GM21367 (cell line): Measurements from ENCODE around the gene NRSN2.
"Not testable (repeated sequence)": the region's sequence is repeated elsewhere in the genome, so short reads cannot be mapped to it uniquely, and the experiment has no call there.

Source experiments
- ATAC-seq: cut with Tn5 transposase; IDR thresholded peaks from one replicate; pipeline ENCODE4 v1.9.1; 2021; ENCODE audit not compliant: unreplicated experiment

The NRSN2 gene

DNA sequence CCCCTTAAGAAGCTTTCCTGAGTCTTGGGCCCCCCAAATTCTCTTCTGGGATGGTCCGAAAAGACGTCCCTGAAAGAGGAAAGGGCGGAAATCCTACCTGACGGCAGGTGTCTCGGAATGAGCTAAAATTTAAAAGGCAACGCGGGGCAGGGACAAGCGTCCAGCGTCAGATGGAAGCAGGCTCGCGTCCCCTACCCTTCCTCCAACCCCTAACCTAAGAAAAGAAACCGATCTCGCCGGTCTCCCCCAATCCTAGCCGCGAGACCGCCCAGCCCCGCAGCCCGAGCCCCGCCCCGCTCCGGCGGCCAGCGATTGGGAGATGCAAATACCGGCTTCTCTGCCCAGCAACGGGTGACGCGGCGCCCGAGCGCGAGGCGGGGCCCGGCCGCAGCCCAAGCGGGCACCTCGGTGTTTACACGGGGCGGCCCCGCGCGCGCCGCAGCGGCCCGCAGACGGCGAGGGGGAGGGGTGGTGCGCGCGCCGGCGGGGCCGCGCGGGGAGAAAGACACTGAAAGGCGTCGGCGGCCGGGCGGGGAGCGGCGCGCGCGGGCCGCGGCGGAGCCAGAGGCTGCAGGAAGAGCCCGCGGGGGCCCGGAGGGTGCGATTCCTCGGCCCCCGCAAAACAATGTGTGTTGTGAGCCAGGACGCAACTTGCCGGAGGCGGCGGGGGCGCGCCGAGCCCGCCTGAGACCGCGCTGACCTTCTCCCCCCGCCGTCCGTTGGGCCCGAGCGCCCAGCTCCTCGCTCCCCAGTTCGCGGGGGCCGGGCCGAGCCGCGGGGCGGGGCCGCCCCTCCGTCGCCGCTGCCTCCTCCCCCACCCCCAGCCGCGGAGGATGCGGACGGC, 21.6 kb upstream of the NRSN2 start, which contains the start of gene SOX12:
Gene SOX12 (plus strand): TSS at position 508 of the 844 bp plus-strand sequence. CDS start 373 bp downstream, outside the sequence.
- peak; percentile 63 for ATAC-seq

DNA sequence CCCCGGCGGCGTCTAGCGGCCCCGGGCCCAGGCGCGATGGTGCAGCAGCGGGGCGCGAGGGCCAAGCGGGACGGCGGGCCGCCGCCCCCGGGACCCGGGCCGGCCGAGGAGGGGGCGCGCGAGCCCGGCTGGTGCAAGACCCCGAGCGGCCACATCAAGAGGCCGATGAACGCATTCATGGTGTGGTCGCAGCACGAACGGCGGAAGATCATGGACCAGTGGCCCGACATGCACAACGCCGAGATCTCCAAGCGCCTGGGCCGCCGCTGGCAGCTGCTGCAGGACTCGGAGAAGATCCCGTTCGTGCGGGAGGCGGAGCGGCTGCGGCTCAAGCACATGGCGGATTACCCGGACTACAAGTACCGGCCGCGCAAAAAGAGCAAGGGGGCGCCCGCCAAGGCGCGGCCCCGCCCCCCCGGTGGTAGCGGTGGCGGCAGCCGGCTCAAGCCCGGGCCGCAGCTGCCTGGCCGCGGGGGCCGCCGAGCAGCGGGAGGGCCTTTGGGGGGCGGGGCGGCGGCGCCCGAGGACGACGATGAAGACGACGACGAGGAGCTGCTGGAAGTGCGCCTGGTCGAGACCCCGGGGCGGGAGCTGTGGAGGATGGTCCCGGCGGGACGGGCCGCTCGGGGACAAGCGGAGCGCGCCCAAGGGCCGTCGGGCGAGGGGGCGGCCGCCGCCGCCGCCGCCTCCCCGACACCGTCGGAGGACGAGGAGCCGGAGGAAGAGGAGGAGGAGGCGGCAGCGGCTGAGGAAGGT, 20.8 kb upstream of the NRSN2 start:
- ATAC-seq = no peak

GRCh38 chr20:326645-327185, 20.2 kb upstream of the NRSN2 start:
- no peak for ATAC-seq

DNA sequence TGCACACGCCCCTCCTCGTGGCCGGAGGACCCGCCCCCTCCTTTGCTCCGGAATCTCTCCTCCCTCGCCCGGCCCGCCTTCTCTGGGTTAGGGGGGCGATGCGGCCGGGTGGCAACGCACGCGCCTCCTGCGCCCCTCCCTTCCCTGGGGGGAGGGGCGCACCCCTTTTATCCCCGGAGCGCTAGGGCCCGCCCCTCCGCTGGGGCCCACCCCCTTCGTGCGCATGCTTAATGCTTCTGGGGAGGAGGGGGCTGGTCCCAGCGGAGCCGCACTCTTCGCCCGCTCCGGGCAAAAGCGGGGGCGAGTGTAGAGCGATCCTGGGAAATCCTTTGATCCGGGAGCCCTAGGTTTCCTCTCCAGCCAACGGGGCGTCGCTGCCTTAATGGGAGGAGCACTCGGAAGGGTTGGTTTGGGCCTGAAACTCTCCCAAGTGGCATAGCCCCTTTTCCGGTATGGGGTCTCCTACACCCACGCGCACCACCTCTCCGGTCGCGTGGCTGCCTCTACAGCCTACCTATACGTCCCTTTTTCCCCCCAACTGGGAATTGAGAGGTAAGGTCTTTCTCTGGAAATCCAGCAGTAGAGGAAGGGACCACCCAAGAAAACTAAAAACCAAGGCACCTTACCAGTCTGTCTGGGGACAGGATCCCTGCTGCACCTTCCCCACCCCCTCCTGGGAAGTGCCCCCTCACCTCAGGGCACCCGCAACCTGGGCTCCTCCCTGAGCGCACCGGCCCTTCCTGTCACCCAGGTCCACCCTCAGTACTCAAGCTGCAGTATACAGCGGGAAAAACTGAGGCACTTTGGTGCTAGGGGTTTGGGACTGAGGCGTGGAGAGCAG, 19.5 kb upstream of the NRSN2 start:
- ATAC-seq = no peak

- ATAC-seq = no peak
These were observed 18.6 kb upstream of the NRSN2 start for GRCh38 chr20:328027-328974.

DNA sequence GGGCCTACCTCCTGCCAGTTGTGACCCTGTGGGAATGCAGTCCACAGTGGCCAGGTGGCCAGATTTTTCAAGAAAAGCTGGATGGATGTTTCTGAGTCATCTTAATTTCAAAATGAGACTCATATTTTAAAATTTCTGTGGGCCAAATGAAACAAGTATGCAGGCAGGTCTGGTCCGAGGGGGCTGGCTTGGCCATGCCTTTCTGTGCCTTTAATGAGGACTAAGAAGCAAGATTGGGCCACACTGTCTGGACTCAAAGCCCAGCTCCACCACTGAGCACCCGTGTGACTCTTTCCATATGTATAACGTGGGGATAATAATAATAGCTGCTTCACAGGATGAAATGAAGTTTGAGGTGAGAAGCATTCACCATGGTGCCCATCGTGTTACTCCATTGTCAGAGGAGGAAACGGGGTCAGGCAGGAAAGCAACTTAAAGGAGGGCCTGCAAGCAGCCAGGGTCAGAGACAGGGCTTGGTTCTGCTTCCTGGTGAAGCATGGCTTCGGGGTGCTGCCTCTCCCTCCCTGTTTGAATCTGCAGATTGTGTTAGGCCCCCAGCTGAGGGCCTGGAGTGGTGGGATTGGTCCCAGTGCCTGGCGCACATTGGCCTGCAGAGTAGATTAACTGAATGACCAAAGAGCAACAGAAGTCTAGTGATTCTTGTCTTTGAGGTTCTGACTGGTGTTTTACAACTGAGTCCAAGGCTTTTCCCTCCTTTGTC, 17.8 kb upstream of the NRSN2 start:
- no peak for ATAC-seq

- no peak for ATAC-seq
These were observed 17.1 kb upstream of the NRSN2 start for GRCh38 chr20:329851-330232.

GRCh38 chr20:330233-331149, 16.4 kb upstream of the NRSN2 start:
- ATAC-seq = peak; percentile 37

GRCh38 chr20:334578-334977, 12.3 kb upstream of the NRSN2 start:
- no peak for ATAC-seq

- not testable (repeated sequence) for ATAC-seq
These were observed 10.9 kb upstream of the NRSN2 start for GRCh38 chr20:336040-336439.

DNA sequence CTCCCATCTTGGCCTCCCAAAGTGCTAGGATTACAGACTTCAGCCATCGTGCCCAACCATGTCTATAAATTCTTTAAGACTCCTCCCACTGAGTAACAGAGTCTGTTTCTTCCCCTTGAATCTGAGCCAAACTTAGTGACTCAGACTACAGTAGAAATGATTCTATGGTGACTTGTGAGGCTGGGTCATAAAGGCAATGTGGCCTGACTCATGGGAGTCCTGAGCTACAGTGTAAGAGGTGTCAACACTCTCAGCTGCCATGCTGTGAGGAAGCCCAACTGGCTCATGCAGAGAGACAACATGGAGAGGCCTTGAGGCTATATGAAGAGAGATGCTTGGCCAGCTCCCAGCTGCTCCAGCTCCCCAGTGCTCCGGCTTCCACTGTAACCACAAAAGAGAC, 5.2 kb upstream of the NRSN2 start:
- ATAC-seq = no peak

- ATAC-seq = no peak
These were observed 3.8 kb upstream of the NRSN2 start for GRCh38 chr20:343107-343506.

- ATAC-seq = no peak
These were observed 775 bp upstream of the NRSN2 start for GRCh38 chr20:346033-346639.

GRCh38 chr20:347317-347639, 367 bp downstream of the NRSN2 start:
- no peak for ATAC-seq

- peak; percentile 75 for ATAC-seq
These were observed 951 bp downstream of the NRSN2 start for GRCh38 chr20:347640-348484.

GRCh38 chr20:348972-349841, 2.3 kb downstream of the NRSN2 start:
- no peak for ATAC-seq
